GM18951 (cell line): ENCODE data around the gene MCTP1.

Experiments used
- POLR2A ChIP-seq: IDR thresholded peaks from 4 replicates; pipeline ENCODE4 v1.6.1; 2011; ENCODE audit warnings: mild to moderate bottlenecking; ENCODE audit not compliant: insufficient read length, insufficient read depth; ENCODE audit errors: extremely low read depth
- in situ Hi-C: fragments of 300-500 bp; cut with MboI; formaldehyde crosslinking; loops from one replicate; pipeline ENCODE4 v1.12.0; 2022; ENCODE audit warnings: low sequenced_read_pairs, mixed read lengths, inconsistent platforms; ENCODE audit not compliant: unreplicated experiment

The MCTP1 gene

GRCh38 chr5:94920570-94920969 is 364.3 kb downstream of the MCTP1 start:
- in situ Hi-C loops = no loop called here
- TF ChIP-seq POLR2A = no peak

DNA sequence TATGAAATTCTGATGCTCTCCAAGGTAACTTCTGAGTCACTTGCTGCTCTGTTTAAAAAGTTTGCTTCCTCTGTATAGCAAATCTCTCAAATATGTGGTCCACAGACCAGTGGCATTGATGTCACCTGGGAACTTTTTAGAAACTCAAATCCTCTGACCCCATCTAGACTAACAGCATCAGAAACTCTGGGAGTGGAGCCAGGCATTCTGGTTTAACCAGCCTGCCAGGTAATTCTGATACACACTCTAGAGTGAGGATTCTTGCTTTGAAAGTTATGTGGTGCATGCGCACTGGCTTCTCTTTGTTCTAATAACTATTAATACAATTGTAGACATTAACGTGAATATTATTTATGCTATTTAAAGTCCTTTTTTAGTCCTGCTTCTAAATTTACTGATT is 368.3 kb downstream of the MCTP1 start:
- in situ Hi-C loops = no loop called here
- TF ChIP-seq POLR2A = no peak

- no peak for TF ChIP-seq POLR2A
- in situ Hi-C loops = no loop called here
Observed at GRCh38 chr5:94911276-94911675, 373.6 kb downstream of the MCTP1 start.

DNA sequence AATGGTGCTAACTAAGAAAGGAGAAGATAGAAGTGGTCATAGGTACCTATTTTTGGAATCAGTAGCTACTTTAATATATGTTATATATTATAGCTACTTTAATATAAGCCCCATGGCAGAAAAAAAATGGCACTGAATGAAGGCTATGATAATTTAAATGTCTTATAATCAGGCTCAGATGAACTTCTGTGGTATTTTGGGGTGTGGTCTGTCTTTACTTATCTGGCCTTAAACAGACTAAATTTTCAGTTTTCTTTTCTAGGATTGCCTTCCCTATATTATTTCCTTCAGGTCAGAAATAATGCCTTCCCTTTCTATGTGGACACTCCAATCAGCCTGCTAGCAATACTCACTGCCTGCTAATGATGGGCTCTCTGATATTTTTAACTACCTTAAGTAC is 374.2 kb downstream of the MCTP1 start:
- TF ChIP-seq POLR2A = no peak
- in situ Hi-C loops = no loop called here

GRCh38 chr5:94908889-94909480 is 375.9 kb downstream of the MCTP1 start:
- in situ Hi-C loops = no loop called here
- no peak for TF ChIP-seq POLR2A

DNA sequence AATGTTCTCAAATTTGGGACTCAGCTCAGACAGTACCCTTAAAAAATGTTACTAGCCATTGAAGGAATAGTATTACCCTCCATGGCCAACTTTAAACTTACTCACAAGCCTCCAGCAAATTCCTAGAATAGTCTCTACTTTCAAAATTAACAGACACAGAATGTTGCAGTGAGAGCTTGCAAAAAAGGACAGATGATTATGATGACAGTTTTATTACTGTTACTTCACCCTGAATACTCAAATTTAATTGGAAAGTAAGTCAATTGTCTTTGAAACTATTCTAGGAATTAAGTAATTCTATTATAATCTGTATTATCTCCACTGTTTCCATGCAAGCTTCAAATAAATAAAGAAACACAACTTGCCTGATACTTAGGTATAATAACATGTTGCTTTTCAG is 378.1 kb downstream of the MCTP1 start:
- in situ Hi-C loops = no loop called here
- no peak for TF ChIP-seq POLR2A

DNA sequence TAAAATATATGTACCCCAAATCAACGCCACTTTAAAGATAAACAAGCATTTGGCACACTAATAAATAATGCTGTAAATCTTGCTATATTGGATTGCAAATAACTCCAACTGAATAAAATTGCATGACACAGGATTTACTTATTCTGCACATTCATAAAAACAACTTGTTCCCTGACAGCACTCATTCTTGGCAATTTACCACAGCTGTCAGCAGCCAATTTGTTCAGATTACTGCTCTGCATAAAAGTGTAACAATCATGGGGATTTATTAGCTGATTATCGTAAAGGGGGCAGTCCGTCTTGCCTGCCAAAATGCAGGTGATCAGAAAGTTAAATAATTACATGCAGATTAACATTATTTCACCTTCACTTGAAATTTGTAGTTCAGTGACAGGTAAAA is 381.2 kb downstream of the MCTP1 start:
- in situ Hi-C loops = no loop called here
- TF ChIP-seq POLR2A = no peak

- no peak for TF ChIP-seq POLR2A
- in situ Hi-C loops = no loop called here
Observed at GRCh38 chr5:94901191-94901979, 383.5 kb downstream of the MCTP1 start.

GRCh38 chr5:94900006-94900505 is 384.8 kb downstream of the MCTP1 start:
- no peak for TF ChIP-seq POLR2A
- in situ Hi-C loops = no loop called here

GRCh38 chr5:94893412-94894135 is 391.3 kb downstream of the MCTP1 start:
- in situ Hi-C loops = no loop called here
- TF ChIP-seq POLR2A = no peak

DNA sequence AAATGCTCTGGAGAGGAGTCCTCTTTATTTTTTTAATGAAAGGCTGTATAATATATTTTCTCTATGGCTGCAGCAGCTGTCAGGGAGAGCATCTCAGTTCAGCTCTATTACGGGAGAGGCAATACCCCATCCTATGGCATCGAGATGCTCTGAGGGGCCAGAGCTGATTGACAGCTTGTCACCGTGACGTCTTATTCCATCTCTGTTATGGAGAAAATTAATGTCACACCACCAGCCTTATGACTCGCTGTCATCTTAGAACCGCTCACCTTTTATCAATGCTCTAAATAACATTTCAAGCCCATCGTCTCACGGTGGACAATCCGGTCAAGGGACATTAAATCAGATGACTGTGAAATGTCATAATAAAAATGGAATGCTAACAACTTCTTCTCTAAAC is 392.9 kb downstream of the MCTP1 start:
- in situ Hi-C loops = no loop called here

GRCh38 chr5:94891565-94891964 is 393.3 kb downstream of the MCTP1 start:
- no peak for TF ChIP-seq POLR2A
- in situ Hi-C loops = no loop called here

More for the DNA sequence above, 392.9 kb downstream of the MCTP1 start:
- TF ChIP-seq POLR2A = no peak

DNA sequence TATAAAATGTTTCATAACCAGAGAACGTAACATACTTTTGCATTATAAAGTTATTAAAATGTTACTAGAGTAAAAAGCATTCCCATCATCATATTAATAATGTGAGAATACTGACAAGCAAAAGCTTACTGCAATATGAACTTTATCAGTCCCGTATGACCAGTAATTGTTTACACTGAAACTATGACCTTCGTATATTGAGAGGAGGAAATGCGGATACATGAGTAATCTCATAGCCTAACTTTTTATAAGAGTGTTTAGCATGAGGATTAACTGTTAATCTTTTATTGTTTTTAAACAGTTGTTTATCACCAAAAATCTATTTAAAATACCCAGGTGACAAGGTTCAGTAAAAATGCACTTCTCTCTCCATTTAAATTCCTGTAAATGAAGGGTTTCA is 394.0 kb downstream of the MCTP1 start:
- no peak for TF ChIP-seq POLR2A
- in situ Hi-C loops = no loop called here
